K562 (cell line): ENCODE data around the gene SAMD11. TPM values are rescaled to one million over a fixed set of nuclear protein-coding genes. Genes with fewer than 3 reads are reported as not detected.

Experiments used
- ARID2 ChIP-seq: fragments of 450-650 bp; IDR thresholded peaks from 2 replicates; pipeline ENCODE4 v1.6.1; 2017; ENCODE audit warnings: antibody characterized with exemption, mild to moderate bottlenecking
- ARID3B ChIP-seq: fragments of 250-450 bp; sonication (Bioruptor Pico); IDR thresholded peaks from 2 replicates; pipeline ENCODE4 v1.4.0; 2020; ENCODE audit warnings: borderline replicate concordance
- CBX2 ChIP-seq: fragments of 200-600 bp; sonication (generic); IDR thresholded peaks from one replicate; pipeline ENCODE4 v1.6.1; 2012; ENCODE audit warnings: mild to moderate bottlenecking, low read length, inconsistent platforms; ENCODE audit not compliant: insufficient read depth, poor library complexity, severe bottlenecking
- CREM ChIP-seq: IDR thresholded peaks from 2 replicates; pipeline ENCODE4 v1.6.1; 2014; ENCODE audit warnings: antibody characterized with exemption, low read depth
- HNRNPK ChIP-seq: fragments of 200-400 bp; formaldehyde crosslinking; IDR thresholded peaks from one replicate; pipeline ENCODE4 v1.6.1; 2018; ENCODE audit warnings: mild to moderate bottlenecking, low read depth, low read length; ENCODE audit not compliant: poor library complexity, severe bottlenecking
- HNRNPLL ChIP-seq: fragments of 200-400 bp; formaldehyde crosslinking; IDR thresholded peaks from 2 replicates; pipeline ENCODE4 v1.6.1; 2017; ENCODE audit warnings: low read length, low read depth, mild to moderate bottlenecking; ENCODE audit not compliant: poor library complexity, severe bottlenecking
- L3MBTL2 ChIP-seq: fragments of 450-650 bp; IDR thresholded peaks from 2 replicates; pipeline ENCODE4 v1.6.1; 2016; ENCODE audit warnings: mild to moderate bottlenecking, moderate library complexity
- MIER1 ChIP-seq: fragments of 450-650 bp; IDR thresholded peaks from 2 replicates; pipeline ENCODE4 v1.6.1; 2016; ENCODE audit warnings: antibody characterized with exemption, mild to moderate bottlenecking, low read depth
- POU5F1 ChIP-seq: fragments of 150-350 bp; IDR thresholded peaks from 2 replicates; pipeline ENCODE4 v1.6.1; 2014; ENCODE audit warnings: borderline replicate concordance, low read length, low read depth, mild to moderate bottlenecking; ENCODE audit not compliant: partially characterized antibody
- RBBP5 ChIP-seq: fragments of 200-600 bp; sonication (generic); IDR thresholded peaks from 2 replicates; pipeline ENCODE4 v1.6.1; 2012; ENCODE audit warnings: borderline replicate concordance, mild to moderate bottlenecking, low read length, control low read depth, inconsistent platforms; ENCODE audit not compliant: insufficient read depth, poor library complexity, severe bottlenecking
- ZNF274 ChIP-seq: IDR thresholded peaks from 2 replicates; pipeline ENCODE4 v1.6.1; 2011; ENCODE audit warnings: low read depth, mild to moderate bottlenecking, low read length, moderate library complexity, borderline replicate concordance
- polyA plus RNA-seq, 8 experiments: library from polyadenylated mRNA; depleted of rRNA in 4 of 8; stranded (reverse) in 5 of 8; unstranded in 3 of 8; fragments of >200 nt; fragmentation: Nextera tagmentation in 2 of 8; fragmentation: Illumina TruSeq in 1 of 8; extraction: Ambion mirVana in 2 of 8; extraction: Trizol in 1 of 8; gene quantifications; 2 replicates each; pipeline versions ENCODE4 v1.2.1 to v1.2.3, GENCODE V29; 2011 to 2014; ENCODE audit warnings: inconsistent platforms in 1 of 8, missing spikeins in 1 of 8
- total RNA-seq, 7 experiments: library from RNA; depleted of rRNA in 6 of 7; stranded (reverse); fragments of >200 nt in 6 of 7; fragmentation: Illumina TruSeq in 2 of 7; extraction: Trizol in 2 of 7; gene quantifications; 2 replicates each; pipeline versions ENCODE4 v1.2.1 to v1.2.3, GENCODE V29; 2011 to 2021; ENCODE audit warnings: low replicate concordance in 1 of 7
- TF ChIP-seq, protein P1 (sequence below), 2 experiments: fragments of 200-800 bp in 1 of 2; sonication (Bioruptor generic) in 1 of 2; sonication (generic) in 1 of 2; formaldehyde crosslinking in 1 of 2; IDR thresholded peaks in 1 of 2; conservative IDR thresholded peaks in 1 of 2; 2 replicates each; pipeline versions ENCODE4 v1.5.0 to v1.6.1; 2016 to 2020; ENCODE audit warnings: missing compliant biosample characterization in 1 of 2, missing genetic modification characterization in 1 of 2, missing genetic modification reagents in 1 of 2
- TF ChIP-seq, protein P2 (sequence below): fragments of 250-450 bp; sonication (Bioruptor Pico); IDR thresholded peaks from 2 replicates; pipeline ENCODE4 v1.4.0; 2020; ENCODE audit warnings: mild to moderate bottlenecking, moderate library complexity, borderline replicate concordance
- TF ChIP-seq, protein P3 (sequence below): fragments of 450-650 bp; IDR thresholded peaks from 2 replicates; pipeline ENCODE4 v1.6.1; 2017; ENCODE audit warnings: antibody characterized with exemption, mild to moderate bottlenecking

Gene SAMD11
- total and polyA plus RNA-seq, 9 of the 15 experiments (the other 6 are each of a cell fraction or from before 2014, with no cell fraction given) = 0.07 to 0.82 (median 0.11) TPM; not detected in 2

DNA sequence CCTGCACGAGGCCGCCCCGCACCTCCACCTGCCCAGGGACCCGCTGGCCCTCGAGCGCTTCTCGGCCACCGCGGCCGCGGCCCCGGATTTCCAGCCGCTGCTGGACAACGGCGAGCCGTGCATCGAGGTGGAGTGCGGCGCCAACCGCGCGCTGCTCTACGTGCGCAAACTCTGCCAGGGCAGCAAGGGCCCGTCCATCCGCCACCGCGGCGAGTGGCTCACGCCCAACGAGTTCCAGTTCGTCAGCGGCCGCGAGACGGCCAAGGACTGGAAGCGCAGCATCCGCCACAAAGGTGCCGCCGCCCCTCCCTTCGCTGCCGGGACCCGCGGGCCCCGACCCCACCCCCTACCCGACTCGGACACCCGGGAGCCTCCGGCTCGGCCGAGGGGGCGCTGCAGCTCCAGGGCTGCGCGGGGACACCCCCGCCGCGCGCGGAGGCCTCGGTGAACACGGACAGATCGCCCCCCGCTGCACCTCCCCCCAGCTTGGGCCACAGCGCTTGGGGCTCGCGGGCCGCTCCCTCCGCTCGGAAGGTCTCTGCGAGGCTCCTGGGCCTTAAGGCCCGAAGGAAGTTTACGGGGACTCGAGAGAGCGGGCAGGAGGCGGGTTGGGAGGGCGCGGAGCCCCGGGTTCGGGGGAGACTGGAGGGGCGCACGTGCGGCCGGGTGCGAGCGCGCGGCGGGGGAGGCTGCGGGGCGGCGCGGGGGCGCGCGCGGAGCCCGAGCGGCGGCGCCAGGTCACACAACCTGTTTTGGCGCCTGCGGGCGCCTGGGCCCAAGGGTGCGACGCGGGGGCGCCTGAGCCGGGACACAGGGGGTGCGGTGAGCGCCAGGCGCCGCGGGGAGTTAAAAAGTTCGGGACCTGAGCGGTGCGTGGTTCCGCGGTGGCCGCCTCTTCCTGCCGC, 1.2 kb downstream of the SAMD11 start (continued):
- TF ChIP-seq ARID3B (CRISPR knock-in tag) (no peak), CREM (no peak), POU5F1 (no peak), HNRNPLL (peak; percentile 69), ARID2 (no peak), L3MBTL2 (peak; percentile 61), MIER1 (no peak), CBX2 (no peak), ZNF274 (no peak), RBBP5 (peak; percentile 22), HNRNPK (no peak)
- TF ChIP-seq, protein P1, sequence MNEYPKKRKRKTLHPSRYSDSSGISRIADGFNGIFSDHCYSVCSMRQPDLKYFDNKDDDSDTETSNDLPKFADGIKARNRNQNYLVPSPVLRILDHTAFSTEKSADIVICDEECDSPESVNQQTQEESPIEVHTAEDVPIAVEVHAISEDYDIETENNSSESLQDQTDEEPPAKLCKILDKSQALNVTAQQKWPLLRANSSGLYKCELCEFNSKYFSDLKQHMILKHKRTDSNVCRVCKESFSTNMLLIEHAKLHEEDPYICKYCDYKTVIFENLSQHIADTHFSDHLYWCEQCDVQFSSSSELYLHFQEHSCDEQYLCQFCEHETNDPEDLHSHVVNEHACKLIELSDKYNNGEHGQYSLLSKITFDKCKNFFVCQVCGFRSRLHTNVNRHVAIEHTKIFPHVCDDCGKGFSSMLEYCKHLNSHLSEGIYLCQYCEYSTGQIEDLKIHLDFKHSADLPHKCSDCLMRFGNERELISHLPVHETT (CRISPR knock-in tag; conservative IDR thresholded peaks at IDR 0.05 in 1 of 2, IDR thresholded peaks at IDR 0.05 in 1 of 2) = 0 out of 4 replicates have a peak, but pooled peaks of 1 of the 2 experiments have one; percentile 11
- TF ChIP-seq, protein P2, sequence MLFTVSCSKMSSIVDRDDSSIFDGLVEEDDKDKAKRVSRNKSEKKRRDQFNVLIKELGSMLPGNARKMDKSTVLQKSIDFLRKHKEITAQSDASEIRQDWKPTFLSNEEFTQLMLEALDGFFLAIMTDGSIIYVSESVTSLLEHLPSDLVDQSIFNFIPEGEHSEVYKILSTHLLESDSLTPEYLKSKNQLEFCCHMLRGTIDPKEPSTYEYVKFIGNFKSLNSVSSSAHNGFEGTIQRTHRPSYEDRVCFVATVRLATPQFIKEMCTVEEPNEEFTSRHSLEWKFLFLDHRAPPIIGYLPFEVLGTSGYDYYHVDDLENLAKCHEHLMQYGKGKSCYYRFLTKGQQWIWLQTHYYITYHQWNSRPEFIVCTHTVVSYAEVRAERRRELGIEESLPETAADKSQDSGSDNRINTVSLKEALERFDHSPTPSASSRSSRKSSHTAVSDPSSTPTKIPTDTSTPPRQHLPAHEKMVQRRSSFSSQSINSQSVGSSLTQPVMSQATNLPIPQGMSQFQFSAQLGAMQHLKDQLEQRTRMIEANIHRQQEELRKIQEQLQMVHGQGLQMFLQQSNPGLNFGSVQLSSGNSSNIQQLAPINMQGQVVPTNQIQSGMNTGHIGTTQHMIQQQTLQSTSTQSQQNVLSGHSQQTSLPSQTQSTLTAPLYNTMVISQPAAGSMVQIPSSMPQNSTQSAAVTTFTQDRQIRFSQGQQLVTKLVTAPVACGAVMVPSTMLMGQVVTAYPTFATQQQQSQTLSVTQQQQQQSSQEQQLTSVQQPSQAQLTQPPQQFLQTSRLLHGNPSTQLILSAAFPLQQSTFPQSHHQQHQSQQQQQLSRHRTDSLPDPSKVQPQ (CRISPR knock-in tag) = no peak
- TF ChIP-seq, protein P3, sequence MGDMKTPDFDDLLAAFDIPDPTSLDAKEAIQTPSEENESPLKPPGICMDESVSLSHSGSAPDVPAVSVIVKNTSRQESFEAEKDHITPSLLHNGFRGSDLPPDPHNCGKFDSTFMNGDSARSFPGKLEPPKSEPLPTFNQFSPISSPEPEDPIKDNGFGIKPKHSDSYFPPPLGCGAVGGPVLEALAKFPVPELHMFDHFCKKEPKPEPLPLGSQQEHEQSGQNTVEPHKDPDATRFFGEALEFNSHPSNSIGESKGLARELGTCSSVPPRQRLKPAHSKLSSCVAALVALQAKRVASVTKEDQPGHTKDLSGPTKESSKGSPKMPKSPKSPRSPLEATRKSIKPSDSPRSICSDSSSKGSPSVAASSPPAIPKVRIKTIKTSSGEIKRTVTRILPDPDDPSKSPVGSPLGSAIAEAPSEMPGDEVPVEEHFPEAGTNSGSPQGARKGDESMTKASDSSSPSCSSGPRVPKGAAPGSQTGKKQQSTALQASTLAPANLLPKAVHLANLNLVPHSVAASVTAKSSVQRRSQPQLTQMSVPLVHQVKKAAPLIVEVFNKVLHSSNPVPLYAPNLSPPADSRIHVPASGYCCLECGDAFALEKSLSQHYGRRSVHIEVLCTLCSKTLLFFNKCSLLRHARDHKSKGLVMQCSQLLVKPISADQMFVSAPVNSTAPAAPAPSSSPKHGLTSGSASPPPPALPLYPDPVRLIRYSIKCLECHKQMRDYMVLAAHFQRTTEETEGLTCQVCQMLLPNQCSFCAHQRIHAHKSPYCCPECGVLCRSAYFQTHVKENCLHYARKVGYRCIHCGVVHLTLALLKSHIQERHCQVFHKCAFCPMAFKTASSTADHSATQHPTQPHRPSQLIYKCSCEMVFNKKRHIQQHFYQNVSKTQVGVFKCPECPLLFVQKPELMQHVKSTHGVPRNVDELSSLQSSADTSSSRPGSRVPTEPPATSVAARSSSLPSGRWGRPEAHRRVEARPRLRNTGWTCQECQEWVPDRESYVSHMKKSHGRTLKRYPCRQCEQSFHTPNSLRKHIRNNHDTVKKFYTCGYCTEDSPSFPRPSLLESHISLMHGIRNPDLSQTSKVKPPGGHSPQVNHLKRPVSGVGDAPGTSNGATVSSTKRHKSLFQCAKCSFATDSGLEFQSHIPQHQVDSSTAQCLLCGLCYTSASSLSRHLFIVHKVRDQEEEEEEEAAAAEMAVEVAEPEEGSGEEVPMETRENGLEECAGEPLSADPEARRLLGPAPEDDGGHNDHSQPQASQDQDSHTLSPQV = no peak
